ENCODE measurements around the gene MBD3. TPM values are rescaled to one million over a fixed set of nuclear protein-coding genes. Genes with fewer than 3 reads are reported as not detected.

The MBD3 gene
- total RNA-seq, 1 donor from 2014 or later: 71.9 TPM

DNA sequence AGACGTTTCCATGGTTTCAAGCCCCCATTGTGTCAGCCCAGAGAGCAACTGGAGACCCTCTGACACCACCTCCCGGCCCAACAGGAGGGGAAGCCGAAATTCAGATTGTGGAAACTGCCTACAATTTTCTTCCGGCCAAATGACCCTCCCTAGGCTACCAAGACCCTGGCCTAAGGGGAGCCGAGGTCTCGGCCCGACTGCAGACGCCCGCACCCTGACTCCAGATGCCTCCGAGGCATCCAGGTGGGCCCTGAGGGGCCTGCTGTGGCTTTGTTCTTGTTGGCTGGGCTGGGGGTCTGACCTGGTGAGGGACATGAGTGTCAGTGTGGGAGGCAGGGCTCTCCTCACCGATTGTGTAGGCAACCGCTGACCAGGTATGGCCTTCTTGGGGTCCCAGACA lies 34.1 kb downstream of the MBD3 start:
- H4K20me1 ChIP-seq (ENCODE audit: insufficient read depth, low read length): peaks cover 71% of the 10 kb centered on the region
- H3K27me3 ChIP-seq (ENCODE audit: insufficient read depth, low read length): no peaks in the 10 kb centered on the region
- H3K27me3 Mint-ChIP-seq (ENCODE audit: low read depth, unreplicated experiment): no peaks in the 10 kb centered on the region
- H3K9me3 Mint-ChIP-seq (ENCODE audit: unreplicated experiment): no peaks in the 10 kb centered on the region
- H3K4me2 ChIP-seq (ENCODE audit: low read length): no peak overlapping the region
- no peak overlapping the region for H3K4me3 ChIP-seq (ENCODE audit: insufficient read depth, low read depth, low read length)
- H3K27ac Mint-ChIP-seq (ENCODE audit: unreplicated experiment): peak overlapping the region; percentile 62
- H3K27ac ChIP-seq (ENCODE audit: low read depth, low read length): no peak overlapping the region
- H2AFZ ChIP-seq (ENCODE audit: low read depth, low read length): no peak overlapping the region
- H3K36me3 Mint-ChIP-seq (ENCODE audit: low read depth, unreplicated experiment): peaks cover 7% of the 10 kb centered on the region
- no peaks in the 10 kb centered on the region for H3K4me1 ChIP-seq (ENCODE audit: insufficient read depth, low read length)
- DNase-seq (ENCODE audit: low read depth) (no peak), FAIRE-seq (no peak)
- peaks cover 65% of the 10 kb centered on the region for H3K79me2 ChIP-seq (ENCODE audit: insufficient read depth, low read length)
- no peak overlapping the region for H3K4me3 Mint-ChIP-seq (ENCODE audit: unreplicated experiment)
- TF ChIP-seq EZH2 (IDR thresholded peaks at IDR 0.05; ENCODE audit: insufficient read depth, low read length): no peak
- TF ChIP-seq, protein P1, sequence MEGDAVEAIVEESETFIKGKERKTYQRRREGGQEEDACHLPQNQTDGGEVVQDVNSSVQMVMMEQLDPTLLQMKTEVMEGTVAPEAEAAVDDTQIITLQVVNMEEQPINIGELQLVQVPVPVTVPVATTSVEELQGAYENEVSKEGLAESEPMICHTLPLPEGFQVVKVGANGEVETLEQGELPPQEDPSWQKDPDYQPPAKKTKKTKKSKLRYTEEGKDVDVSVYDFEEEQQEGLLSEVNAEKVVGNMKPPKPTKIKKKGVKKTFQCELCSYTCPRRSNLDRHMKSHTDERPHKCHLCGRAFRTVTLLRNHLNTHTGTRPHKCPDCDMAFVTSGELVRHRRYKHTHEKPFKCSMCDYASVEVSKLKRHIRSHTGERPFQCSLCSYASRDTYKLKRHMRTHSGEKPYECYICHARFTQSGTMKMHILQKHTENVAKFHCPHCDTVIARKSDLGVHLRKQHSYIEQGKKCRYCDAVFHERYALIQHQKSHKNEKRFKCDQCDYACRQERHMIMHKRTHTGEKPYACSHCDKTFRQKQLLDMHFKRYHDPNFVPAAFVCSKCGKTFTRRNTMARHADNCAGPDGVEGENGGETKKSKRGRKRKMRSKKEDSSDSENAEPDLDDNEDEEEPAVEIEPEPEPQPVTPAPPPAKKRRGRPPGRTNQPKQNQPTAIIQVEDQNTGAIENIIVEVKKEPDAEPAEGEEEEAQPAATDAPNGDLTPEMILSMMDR (IDR thresholded peaks at IDR 0.05; ENCODE audit: insufficient read depth, low read depth, low read length): no peak
- H3K36me3 ChIP-seq (ENCODE audit: insufficient read depth, low read length): no peaks in the 10 kb centered on the region
- no peak overlapping the region for H3K9ac ChIP-seq (ENCODE audit: low read length)
- no peaks in the 10 kb centered on the region for H3K4me1 Mint-ChIP-seq (ENCODE audit: low read depth, unreplicated experiment)
- H3K9me3 ChIP-seq (ENCODE audit: insufficient read depth, low read depth, low read length): no peaks in the 10 kb centered on the region

DNA sequence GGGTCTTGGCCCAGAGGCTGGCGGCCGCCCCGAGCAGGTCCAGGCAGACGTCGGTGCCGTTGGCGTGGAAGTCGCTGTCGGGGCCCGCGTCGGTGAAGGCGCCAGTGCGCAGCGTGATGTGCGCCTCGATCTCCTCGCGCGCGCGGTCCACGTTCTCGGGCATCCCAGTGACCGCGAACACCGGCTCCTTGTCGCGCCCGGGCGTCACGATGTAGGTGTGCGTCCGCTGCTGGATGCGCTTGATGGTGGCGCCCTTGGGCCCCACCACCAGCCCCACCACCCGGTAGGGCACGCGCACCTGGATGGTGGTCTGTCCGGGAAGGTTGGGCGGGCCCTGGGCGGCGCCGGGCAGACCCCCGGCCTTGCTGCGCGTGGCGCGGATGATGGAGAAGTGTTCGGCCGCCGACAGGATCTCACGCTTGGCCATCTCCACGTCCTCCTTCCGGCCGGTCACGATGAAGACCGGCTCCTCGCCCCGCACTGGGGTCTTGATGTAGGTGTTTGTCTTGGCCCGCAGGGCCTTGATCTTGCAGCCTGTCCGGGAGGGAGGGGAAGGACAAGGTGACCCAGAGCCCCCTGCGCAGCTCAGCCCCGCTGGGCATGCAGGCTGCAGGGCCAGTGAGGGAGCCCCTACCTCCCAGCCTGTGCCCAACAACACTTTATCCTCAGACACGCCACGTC lies 36.1 kb downstream of the MBD3 start:
- H3K79me2 ChIP-seq (ENCODE audit: insufficient read depth, low read length): peaks cover 49% of the 10 kb centered on the region
- H4K20me1 ChIP-seq (ENCODE audit: insufficient read depth, low read length): peaks cover 55% of the 10 kb centered on the region
- H3K9ac ChIP-seq (ENCODE audit: low read length): no peak overlapping the region
- FAIRE-seq (no peak), DNase-seq (ENCODE audit: low read depth) (no peak)
- no peak for TF ChIP-seq EZH2 (IDR thresholded peaks at IDR 0.05; ENCODE audit: insufficient read depth, low read length)
- TF ChIP-seq, protein P1 (IDR thresholded peaks at IDR 0.05; ENCODE audit: insufficient read depth, low read depth, low read length): no peak
- Mint-ChIP-seq H3K9me3 (ENCODE audit: unreplicated experiment) (no peaks in the 10 kb centered on the region), H3K27me3 (ENCODE audit: low read depth, unreplicated experiment) (no peaks in the 10 kb centered on the region), H3K36me3 (ENCODE audit: low read depth, unreplicated experiment) (peaks cover 3% of the 10 kb centered on the region), H3K27ac (ENCODE audit: unreplicated experiment) (no peak overlapping the region), H3K4me1 (ENCODE audit: low read depth, unreplicated experiment) (no peaks in the 10 kb centered on the region), H3K4me3 (ENCODE audit: unreplicated experiment) (no peak overlapping the region)
- no peak overlapping the region for H3K4me2 ChIP-seq (ENCODE audit: low read length)
- no peaks in the 10 kb centered on the region for H3K27me3 ChIP-seq (ENCODE audit: insufficient read depth, low read length)
- H3K27ac ChIP-seq (ENCODE audit: low read depth, low read length): no peak overlapping the region
- H3K4me3 ChIP-seq (ENCODE audit: insufficient read depth, low read depth, low read length): no peak overlapping the region
- no peaks in the 10 kb centered on the region for H3K9me3 ChIP-seq (ENCODE audit: insufficient read depth, low read depth, low read length)
- no peak overlapping the region for H2AFZ ChIP-seq (ENCODE audit: low read depth, low read length)
- no peaks in the 10 kb centered on the region for H3K36me3 ChIP-seq (ENCODE audit: insufficient read depth, low read length)
- H3K4me1 ChIP-seq (ENCODE audit: insufficient read depth, low read length): no peaks in the 10 kb centered on the region

Measured in astrocyte (in vitro differentiated cells and primary cell).